ENCODE measurements around the gene ACYP1. TPM values are rescaled to one million over a fixed set of nuclear protein-coding genes. Genes with fewer than 3 reads are reported as not detected.
A peak's percentile ranks its signal among the peaks of the same experiment; 100 is the strongest.

The ACYP1 gene
- total and polyA plus RNA-seq, 2 donors (not counting 3 experiments of a cell fraction or from before 2014, with no cell fraction given), result 30.2 to 37.5 TPM

DNA sequence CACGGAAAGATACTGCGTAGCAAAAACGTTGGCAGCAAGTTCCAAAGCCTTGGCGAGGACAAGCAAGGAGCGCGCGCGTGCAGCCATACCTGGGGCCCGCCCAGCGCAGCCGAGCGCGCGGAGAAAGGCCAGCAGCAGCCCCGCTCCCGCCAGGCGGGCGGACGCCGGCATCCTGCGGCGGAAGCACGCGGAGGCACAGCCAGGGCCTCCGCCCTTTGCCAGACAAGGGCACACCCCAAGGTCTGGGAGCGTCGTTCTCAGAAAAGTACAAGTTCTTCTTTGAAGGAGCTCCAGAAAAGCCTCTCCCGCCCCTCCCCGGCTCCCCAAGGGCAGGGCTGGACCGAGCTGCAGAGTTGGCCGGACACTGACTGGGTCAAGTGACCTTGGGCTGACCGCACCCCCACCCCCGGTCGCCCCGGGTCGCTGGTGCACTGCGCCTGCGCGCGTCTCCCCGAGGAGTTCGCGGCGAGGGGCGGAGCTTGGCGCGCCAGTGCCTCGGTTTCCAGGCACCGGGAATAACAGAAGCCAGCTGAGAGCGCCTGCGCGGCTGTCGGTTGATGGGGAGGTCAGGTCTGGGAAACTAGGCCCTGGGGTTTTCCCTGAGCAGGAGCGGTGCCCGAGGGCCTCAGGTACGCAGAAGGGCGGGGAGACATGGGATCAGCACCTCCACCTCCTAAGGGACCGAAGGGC, 5.4 kb upstream of the ACYP1 start, which contains the start of gene ZC2HC1C:
TSS of gene ZC2HC1C (plus strand) at position 521 of the 690 bp plus-strand sequence. CDS start 933 bp downstream, outside the sequence.
- dilution Hi-C loops (cut with MboI; ENCODE audit: extremely low pct_ligation_motif_present, low sequenced_read_pairs), result no loop called here
- Histone ChIP-seq H3K4me1 (ENCODE audit: control insufficient read depth, extremely low read depth, insufficient read depth, low read length) (peaks cover 14% of the 10 kb centered on the region), H3K36me3 (ENCODE audit: control insufficient read depth in 2 of 2, extremely low read depth in 1 of 2, insufficient read depth in 2 of 2, low read length in 2 of 2) (no peaks in the 10 kb centered on the region), H3K4me3 (replicated peaks in 1 of 3; ENCODE audit: insufficient read depth in 1 of 3, low read depth in 1 of 3, low read length in 3 of 3) (peak within 1 kb of the TSS; percentile 31 to 69 (median 59)), H4K20me1 (replicated peaks; ENCODE audit: control insufficient read depth, extremely low read depth, insufficient read depth, low read length) (no peaks in the 10 kb centered on the region), H3K9ac (replicated peaks; ENCODE audit: extremely low read depth, insufficient read depth, low read length) (peak within 1 kb of the TSS; percentile 72), H3K79me2 (ENCODE audit: control insufficient read depth, insufficient read depth, low read length) (no peaks in the 10 kb centered on the region), H2AFZ (ENCODE audit: low read depth, low read length) (peak within 1 kb of the TSS; percentile 55), H3K27me3 (ENCODE audit: control insufficient read depth in 2 of 2, insufficient read depth in 2 of 2, low read length in 2 of 2) (no peaks in the 10 kb centered on the region), H3K9me3 (replicated peaks; ENCODE audit: control insufficient read depth, insufficient read depth, low read length) (no peaks in the 10 kb centered on the region), H3K4me2 (ENCODE audit: insufficient read depth, low read length) (peak within 1 kb of the TSS; percentile 95), H3K27ac (ENCODE audit: insufficient read depth, low read depth, low read length) (peak within 1 kb of the TSS; percentile 86), H3K9me1 (replicated peaks; ENCODE audit: control insufficient read depth, extremely low read depth, insufficient read depth, low read length) (no peaks in the 10 kb centered on the region)
- intact Hi-C loops (cut with micrococcal nuclease), result loop anchor here (1.0 to 5.0 kb wide), 4 partner anchors 10 to 122 kb away; partner anchors contain the start of genes EIF2B2 and PGF
- no TSS peak for BruUV-seq (replicated peaks)
- POLR2A ChIA-PET, result interaction anchor here (0.6 to 1.3 kb wide), 2 partner anchors 114 kb away, joined by 3 to 4 read pairs; partner anchors contain the start of gene PGF
- DNase-seq (ENCODE audit: low read depth, low spot score) (peak; percentile 91), FAIRE-seq (peak; percentile 76)
- TF ChIP-seq POLR2AphosphoS5 (IDR thresholded peaks at IDR 0.05; ENCODE audit: insufficient read depth, low read depth, low read length) (peak; percentile 88), FOS (IDR thresholded peaks at IDR 0.05; ENCODE audit: borderline replicate concordance, insufficient read depth, low read length) (peak; percentile 3), MYC (IDR thresholded peaks at IDR 0.05; ENCODE audit: low read depth, low read length) (no peak), GATA2 (IDR thresholded peaks at IDR 0.05; ENCODE audit: insufficient read depth, insufficient read length, low read depth, low read length) (no peak), POLR2A (IDR thresholded peaks at IDR 0.05; ENCODE audit: low read depth, low read length) (peak; percentile 77), JUN (IDR thresholded peaks at IDR 0.05; ENCODE audit: borderline replicate concordance, insufficient read depth, insufficient read length, low read depth) (no peak), EZH2 (IDR thresholded peaks at IDR 0.05; ENCODE audit: borderline replicate concordance, low read depth, low read length, severe bottlenecking) (no peak)
- TF ChIP-seq, protein P1, sequence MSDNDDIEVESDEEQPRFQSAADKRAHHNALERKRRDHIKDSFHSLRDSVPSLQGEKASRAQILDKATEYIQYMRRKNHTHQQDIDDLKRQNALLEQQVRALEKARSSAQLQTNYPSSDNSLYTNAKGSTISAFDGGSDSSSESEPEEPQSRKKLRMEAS (IDR thresholded peaks at IDR 0.05; ENCODE audit: insufficient read depth, insufficient read length), result peak; percentile 13
- TF ChIP-seq, protein P2, sequence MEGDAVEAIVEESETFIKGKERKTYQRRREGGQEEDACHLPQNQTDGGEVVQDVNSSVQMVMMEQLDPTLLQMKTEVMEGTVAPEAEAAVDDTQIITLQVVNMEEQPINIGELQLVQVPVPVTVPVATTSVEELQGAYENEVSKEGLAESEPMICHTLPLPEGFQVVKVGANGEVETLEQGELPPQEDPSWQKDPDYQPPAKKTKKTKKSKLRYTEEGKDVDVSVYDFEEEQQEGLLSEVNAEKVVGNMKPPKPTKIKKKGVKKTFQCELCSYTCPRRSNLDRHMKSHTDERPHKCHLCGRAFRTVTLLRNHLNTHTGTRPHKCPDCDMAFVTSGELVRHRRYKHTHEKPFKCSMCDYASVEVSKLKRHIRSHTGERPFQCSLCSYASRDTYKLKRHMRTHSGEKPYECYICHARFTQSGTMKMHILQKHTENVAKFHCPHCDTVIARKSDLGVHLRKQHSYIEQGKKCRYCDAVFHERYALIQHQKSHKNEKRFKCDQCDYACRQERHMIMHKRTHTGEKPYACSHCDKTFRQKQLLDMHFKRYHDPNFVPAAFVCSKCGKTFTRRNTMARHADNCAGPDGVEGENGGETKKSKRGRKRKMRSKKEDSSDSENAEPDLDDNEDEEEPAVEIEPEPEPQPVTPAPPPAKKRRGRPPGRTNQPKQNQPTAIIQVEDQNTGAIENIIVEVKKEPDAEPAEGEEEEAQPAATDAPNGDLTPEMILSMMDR (IDR thresholded peaks at IDR 0.05; ENCODE audit: extremely low read depth in 1 of 2, insufficient read depth in 1 of 2, low read depth in 1 of 2, low read length in 2 of 2), result no peak
- CTCF ChIA-PET, result interaction anchor here (0.6 to 2.8 kb wide), 8 partner anchors 19 to 197 kb away, joined by 3 to 15 read pairs (median 4); no protein-coding TSS in a partner anchor
